Hepatocyte (in vitro differentiated cells): ENCODE measurements around the gene TRAPPC2.

Experiments
- CTCF ChIP-seq: fragments of 200-600 bp; sonication (generic); IDR thresholded peaks from 2 replicates; pipeline ENCODE4 v1.5.1; 2016; ENCODE audit warnings: antibody characterized with exemption, mild to moderate bottlenecking; ENCODE audit not compliant: poor library complexity
- EZH2 ChIP-seq: fragments of 200-600 bp; sonication (generic); IDR thresholded peaks from 2 replicates; pipeline ENCODE4 v1.6.1; 2016; ENCODE audit warnings: antibody characterized with exemption, mild to moderate bottlenecking, borderline replicate concordance
- EZH2phosphoT487 ChIP-seq: fragments of 200-600 bp; sonication (generic); IDR thresholded peaks from one replicate; pipeline ENCODE4 v1.6.1; 2018; ENCODE audit warnings: antibody characterized with exemption, mild to moderate bottlenecking, low read depth, moderate library complexity; ENCODE audit not compliant: unreplicated experiment, severe bottlenecking

GRCh38 chrX:13702111-13702789, 32.2 kb downstream of the TRAPPC2 start:
- TF ChIP-seq CTCF (no peak), EZH2 (no peak), EZH2phosphoT487 (no peak)
